Endodermal cell (in vitro differentiated cells): Measurements from ENCODE around the gene ADAMTS10. TPM values are rescaled to one million over a fixed set of nuclear protein-coding genes. Genes with fewer than 3 reads are reported as not detected.

Experiments used
- DNase-seq: peaks from one replicate; pipeline ENCODE4 v3.0.0-alpha.2; 2017
- H3K27ac ChIP-seq: 2 replicates; pipeline ENCODE4 v1.5.1; 2013; ENCODE audit warnings: mild to moderate bottlenecking, low read depth, low read length, moderate library complexity
- H3K27me3 ChIP-seq: 2 replicates; pipeline ENCODE4 v1.6.1; 2013; ENCODE audit warnings: mild to moderate bottlenecking, low read length, moderate library complexity; ENCODE audit not compliant: insufficient read depth, control insufficient read depth, poor library complexity, severe bottlenecking
- H3K36me3 ChIP-seq: 2 replicates; pipeline ENCODE4 v1.7.0; 2013; ENCODE audit warnings: mild to moderate bottlenecking, low read length, moderate library complexity; ENCODE audit not compliant: control insufficient read depth, insufficient read depth
- H3K4me1 ChIP-seq: one replicate; pipeline ENCODE4 v1.7.0; 2013; ENCODE audit warnings: low read length; ENCODE audit not compliant: control insufficient read depth, insufficient read depth
- H3K4me3 ChIP-seq: 2 replicates; pipeline ENCODE4 v1.5.1; 2013; ENCODE audit warnings: mild to moderate bottlenecking, low read length, moderate library complexity
- H3K9ac ChIP-seq: 2 replicates; pipeline ENCODE4 v1.6.1; 2013; ENCODE audit warnings: mild to moderate bottlenecking, low read length, moderate library complexity; ENCODE audit not compliant: poor library complexity, severe bottlenecking; ENCODE audit errors: extremely low read depth
- H3K9me3 ChIP-seq: 2 replicates; pipeline ENCODE4 v1.6.1; 2013; ENCODE audit warnings: mild to moderate bottlenecking, low read length, moderate library complexity; ENCODE audit not compliant: control insufficient read depth
- H3K27ac Mint-ChIP-seq: 2 replicates; pipeline ENCODE4 v1.8.0; 2020; ENCODE audit warnings: mixed read lengths
- H3K27me3 Mint-ChIP-seq: 2 replicates; pipeline ENCODE4 v1.8.0; 2021; ENCODE audit warnings: mild to moderate bottlenecking, mixed read lengths; ENCODE audit not compliant: insufficient read depth
- H3K36me3 Mint-ChIP-seq: 2 replicates; pipeline ENCODE4 v1.8.0; 2020; ENCODE audit warnings: low read depth, mixed read lengths
- H3K4me1 Mint-ChIP-seq: 2 replicates; pipeline ENCODE4 v1.8.0; 2020; ENCODE audit warnings: mixed read lengths
- H3K4me3 Mint-ChIP-seq: 2 replicates; pipeline ENCODE4 v1.8.0; 2020; ENCODE audit warnings: mild to moderate bottlenecking, moderate library complexity, mixed read lengths
- H3K9me3 Mint-ChIP-seq: 2 replicates; pipeline ENCODE4 v1.8.0; 2020; ENCODE audit warnings: mild to moderate bottlenecking, mixed read lengths
- WGBS, 2 experiments: methylation state at CpG; one replicate each; pipeline versions ENCODE4 v1.1.5 to v1.1.7; 2013; ENCODE audit warnings: missing lambda C conversion rate in 2 of 2, mixed read lengths in 1 of 2; ENCODE audit not compliant: insufficient coverage in 1 of 2, insufficient read length in 1 of 2; 5-methylcytosine and 5-hydroxymethylcytosine counted together
- total RNA-seq, 2 donors: library from RNA; stranded (reverse); fragmentation: NEBNext Ultra II Directional in 1 of 2; extraction: Animal tissue kit (Norgen Biotek cat#: 25700) in 1 of 2; gene quantifications; 2 replicates in 1 of 2; 3 replicates in 1 of 2; pipeline ENCODE4 v1.2.1, GENCODE V29; 2021
- TF ChIP-seq, protein P1 (sequence below): fragments of 200-600 bp; sonication (generic); conservative IDR thresholded peaks from 2 replicates; pipeline ENCODE4 v1.5.0; 2021; ENCODE audit warnings: antibody characterized with exemption, mild to moderate bottlenecking

ADAMTS10 gene
- total RNA-seq, 2 donors from 2014 or later: 19.3 to 35.9 TPM

DNA sequence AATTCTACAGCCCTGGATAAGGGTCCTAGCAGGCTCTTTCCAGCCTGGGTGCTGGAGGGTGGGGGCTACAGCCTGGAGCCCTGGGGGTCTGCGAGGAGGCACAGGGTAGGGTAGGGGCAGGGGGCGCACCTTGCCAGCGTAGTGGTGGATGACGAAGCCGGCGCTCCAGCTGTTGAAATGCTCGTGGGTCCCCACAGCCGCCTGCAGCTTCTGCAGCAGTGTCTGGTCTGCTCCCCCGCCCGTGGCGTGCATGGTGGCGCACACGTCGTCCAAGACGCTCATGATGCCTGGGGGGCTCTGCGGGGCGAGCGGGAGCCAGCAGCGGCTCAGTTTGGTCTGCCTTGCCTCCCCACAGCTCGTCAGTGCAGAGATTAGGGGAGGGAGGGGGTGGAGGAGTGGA, 66.3 kb downstream of the ADAMTS10 start:
- peaks cover 2% of the 10 kb centered on the region for H3K9me3 Mint-ChIP-seq
- H3K36me3 Mint-ChIP-seq: peaks cover 22% of the 10 kb centered on the region
- no peak overlapping the region for H3K27ac ChIP-seq
- no peak overlapping the region for H3K9ac ChIP-seq
- no peaks in the 10 kb centered on the region for H3K27me3 ChIP-seq
- WGBS, 2 experiments: 93 to 100% methylated on average over 3 to 20 of the region's 20 CpGs
- no peaks in the 10 kb centered on the region for H3K4me1 ChIP-seq
- H3K4me3 ChIP-seq: no peak overlapping the region
- TF ChIP-seq, protein P1, sequence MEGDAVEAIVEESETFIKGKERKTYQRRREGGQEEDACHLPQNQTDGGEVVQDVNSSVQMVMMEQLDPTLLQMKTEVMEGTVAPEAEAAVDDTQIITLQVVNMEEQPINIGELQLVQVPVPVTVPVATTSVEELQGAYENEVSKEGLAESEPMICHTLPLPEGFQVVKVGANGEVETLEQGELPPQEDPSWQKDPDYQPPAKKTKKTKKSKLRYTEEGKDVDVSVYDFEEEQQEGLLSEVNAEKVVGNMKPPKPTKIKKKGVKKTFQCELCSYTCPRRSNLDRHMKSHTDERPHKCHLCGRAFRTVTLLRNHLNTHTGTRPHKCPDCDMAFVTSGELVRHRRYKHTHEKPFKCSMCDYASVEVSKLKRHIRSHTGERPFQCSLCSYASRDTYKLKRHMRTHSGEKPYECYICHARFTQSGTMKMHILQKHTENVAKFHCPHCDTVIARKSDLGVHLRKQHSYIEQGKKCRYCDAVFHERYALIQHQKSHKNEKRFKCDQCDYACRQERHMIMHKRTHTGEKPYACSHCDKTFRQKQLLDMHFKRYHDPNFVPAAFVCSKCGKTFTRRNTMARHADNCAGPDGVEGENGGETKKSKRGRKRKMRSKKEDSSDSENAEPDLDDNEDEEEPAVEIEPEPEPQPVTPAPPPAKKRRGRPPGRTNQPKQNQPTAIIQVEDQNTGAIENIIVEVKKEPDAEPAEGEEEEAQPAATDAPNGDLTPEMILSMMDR: no peak
- no peak overlapping the region for H3K27ac Mint-ChIP-seq
- peaks cover 7% of the 10 kb centered on the region for H3K36me3 ChIP-seq
- H3K27me3 Mint-ChIP-seq: no peaks in the 10 kb centered on the region
- DNase-seq: no peak
- no peak overlapping the region for H3K4me3 Mint-ChIP-seq
- H3K4me1 Mint-ChIP-seq: no peaks in the 10 kb centered on the region
- no peaks in the 10 kb centered on the region for H3K9me3 ChIP-seq

DNA sequence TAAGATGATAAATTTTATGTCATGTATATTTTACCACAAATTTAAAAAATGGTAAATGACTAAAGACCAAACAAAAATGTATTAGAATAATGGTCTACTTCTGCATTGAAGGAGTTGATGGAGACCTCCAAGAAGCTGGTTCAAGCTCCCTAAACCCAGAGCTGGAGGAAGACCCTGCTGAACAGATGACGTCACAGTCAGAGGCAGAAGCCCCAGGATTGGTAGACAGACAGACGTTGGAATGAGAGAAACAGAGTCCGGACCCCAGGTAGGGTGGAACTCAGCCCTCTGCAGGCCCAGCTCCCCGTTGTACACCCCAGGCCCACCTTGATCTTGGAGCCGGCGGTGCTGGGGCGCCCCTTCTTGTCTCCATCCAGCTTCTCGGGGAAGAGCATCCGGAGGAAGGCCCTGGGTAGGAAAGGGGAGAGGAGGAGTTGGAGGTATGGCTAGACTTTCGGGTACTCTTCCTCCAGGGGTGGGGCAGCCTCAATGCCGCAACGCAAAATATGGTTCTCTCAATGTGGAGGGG, 70.8 kb downstream of the ADAMTS10 start:
- peaks cover 4% of the 10 kb centered on the region for H3K36me3 ChIP-seq
- no peak overlapping the region for H3K27ac Mint-ChIP-seq
- H3K27ac ChIP-seq: no peak overlapping the region
- DNase-seq: no peak
- H3K36me3 Mint-ChIP-seq: peaks cover 3% of the 10 kb centered on the region
- H3K4me1 ChIP-seq: no peaks in the 10 kb centered on the region
- TF ChIP-seq, protein P1: no peak
- H3K4me1 Mint-ChIP-seq: no peaks in the 10 kb centered on the region
- peaks cover 3% of the 10 kb centered on the region for H3K27me3 Mint-ChIP-seq
- H3K27me3 ChIP-seq: no peaks in the 10 kb centered on the region
- no peaks in the 10 kb centered on the region for H3K9me3 Mint-ChIP-seq
- no peak overlapping the region for H3K4me3 Mint-ChIP-seq
- no peak overlapping the region for H3K9ac ChIP-seq
- H3K4me3 ChIP-seq: no peak overlapping the region
- H3K9me3 ChIP-seq: no peaks in the 10 kb centered on the region
- 96 to 100% methylated on average over 2 to 12 of the region's 12 CpGs for WGBS, 2 experiments

DNA sequence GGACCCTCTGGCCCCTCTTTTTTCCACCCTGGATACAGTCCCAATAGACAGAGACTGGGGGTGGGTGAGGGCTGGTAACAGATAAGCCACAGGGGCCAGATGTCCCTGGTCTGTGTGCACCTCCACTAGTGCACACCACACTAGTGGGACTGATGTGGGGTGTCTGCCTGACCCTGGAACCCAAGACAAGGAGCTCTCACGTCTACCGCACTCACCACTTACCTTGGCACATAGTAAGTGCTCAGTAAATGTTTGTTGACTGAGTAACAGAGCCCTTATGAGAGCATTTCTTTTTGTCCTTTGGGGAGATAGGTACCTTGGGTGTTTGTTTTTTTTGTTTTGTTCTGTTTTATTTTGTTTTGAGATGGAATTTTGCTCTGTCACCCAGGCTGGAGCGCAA, 73.4 kb downstream of the ADAMTS10 start:
- Histone ChIP-seq H3K9me3 (no peaks in the 10 kb centered on the region), H3K27me3 (no peaks in the 10 kb centered on the region), H3K9ac (no peak overlapping the region), H3K4me1 (no peaks in the 10 kb centered on the region), H3K4me3 (no peak overlapping the region), H3K27ac (no peak overlapping the region), H3K36me3 (peaks cover 4% of the 10 kb centered on the region)
- no peaks in the 10 kb centered on the region for H3K9me3 Mint-ChIP-seq
- 94 to 100% methylated on average over 1 to 3 of the region's 3 CpGs for WGBS, 2 experiments
- peaks cover 3% of the 10 kb centered on the region for H3K27me3 Mint-ChIP-seq
- no peak overlapping the region for H3K4me3 Mint-ChIP-seq
- no peak for DNase-seq
- no peaks in the 10 kb centered on the region for H3K36me3 Mint-ChIP-seq
- no peaks in the 10 kb centered on the region for H3K4me1 Mint-ChIP-seq
- TF ChIP-seq, protein P1: no peak
- no peak overlapping the region for H3K27ac Mint-ChIP-seq
